Activated naive CD4-positive, alpha-beta T cell treated with anti-CD3 and anti-CD28 coated beads, Interleukin-2, amount 50 U/mL, for 16 hours (primary cell): Measurements from ENCODE around the gene DCST1.
A peak's percentile ranks its signal among the peaks of the same experiment; 100 is the strongest.

Experiments
- DNase-seq: peaks from one replicate; pipeline ENCODE4 v3.0.0-alpha.2; 2020

DCST1 gene

DNA sequence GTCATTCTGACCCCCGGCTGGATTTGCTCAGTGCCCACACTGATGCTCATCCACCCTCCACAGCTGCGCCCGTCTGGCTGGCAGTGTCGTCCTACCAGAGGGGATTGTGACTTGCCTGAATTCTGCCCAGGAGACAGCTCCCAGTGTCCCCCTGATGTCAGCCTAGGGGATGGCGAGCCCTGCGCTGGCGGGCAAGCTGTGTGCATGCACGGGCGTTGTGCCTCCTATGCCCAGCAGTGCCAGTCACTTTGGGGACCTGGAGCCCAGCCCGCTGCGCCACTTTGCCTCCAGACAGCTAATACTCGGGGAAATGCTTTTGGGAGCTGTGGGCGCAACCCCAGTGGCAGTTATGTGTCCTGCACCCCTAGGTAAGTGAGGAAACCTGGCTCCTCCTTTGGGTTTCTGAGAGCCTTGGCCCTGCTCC is 24.2 kb downstream of the DCST1 start:
- DNase-seq = no peak

DNA sequence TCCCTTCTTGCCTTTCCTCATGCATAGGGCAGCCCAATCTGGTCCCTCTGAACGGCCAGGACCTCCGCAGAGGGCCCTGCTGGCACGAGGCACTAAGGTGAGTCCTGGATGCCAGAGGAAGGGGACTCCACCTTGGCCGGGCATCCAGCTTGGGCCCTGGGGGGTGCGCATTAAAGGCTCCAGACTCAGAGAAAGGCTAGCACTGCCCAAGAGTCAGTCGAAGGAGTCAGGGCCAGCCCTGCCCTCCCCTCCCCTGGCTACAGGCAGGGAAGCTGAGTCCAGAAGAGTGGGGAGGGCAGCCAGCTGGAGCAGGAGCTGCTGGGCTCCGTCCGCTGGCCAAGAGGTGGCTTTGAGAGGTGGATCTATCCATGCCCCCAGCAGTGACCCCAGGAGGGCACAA is 27.1 kb downstream of the DCST1 start:
- DNase-seq = no peak

DNA sequence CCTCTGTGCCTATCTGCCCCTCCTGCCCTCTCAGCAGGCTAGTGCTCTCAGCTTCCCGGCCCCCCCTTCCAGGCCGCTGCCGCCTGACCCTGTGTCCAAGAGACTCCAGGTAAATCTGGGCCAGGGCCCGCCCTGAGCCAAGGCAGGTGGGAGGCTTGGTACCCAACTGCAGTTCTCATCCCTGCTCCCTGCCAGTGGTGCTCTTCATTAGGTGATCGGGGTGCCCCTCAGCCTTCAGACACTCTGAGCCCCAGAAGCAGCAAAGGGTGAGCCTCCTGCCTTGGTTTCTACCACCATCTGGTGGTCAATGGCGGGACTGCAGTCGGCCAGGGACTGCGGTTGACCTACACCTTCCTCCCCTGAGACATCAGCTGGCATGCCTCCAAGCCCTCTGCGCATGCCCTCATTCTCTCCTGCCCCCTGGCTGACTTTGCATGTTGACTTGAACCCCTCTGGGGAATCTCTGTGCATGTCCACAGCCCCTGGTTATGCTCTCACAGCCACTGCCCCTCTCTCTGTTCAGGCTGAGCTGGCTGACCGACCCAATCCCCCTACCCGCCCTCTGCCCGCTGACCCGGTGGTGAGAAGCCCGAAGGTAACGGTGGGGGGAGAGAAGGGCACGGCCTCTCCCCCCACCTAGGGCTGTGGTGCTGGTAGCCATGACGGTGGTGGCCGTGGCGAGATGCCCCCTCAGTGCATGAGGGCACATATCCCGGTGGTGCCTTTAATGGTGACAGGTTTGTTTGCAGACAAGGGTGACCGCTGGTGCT is 27.9 kb downstream of the DCST1 start:
- peak; percentile 93 for DNase-seq

DNA sequence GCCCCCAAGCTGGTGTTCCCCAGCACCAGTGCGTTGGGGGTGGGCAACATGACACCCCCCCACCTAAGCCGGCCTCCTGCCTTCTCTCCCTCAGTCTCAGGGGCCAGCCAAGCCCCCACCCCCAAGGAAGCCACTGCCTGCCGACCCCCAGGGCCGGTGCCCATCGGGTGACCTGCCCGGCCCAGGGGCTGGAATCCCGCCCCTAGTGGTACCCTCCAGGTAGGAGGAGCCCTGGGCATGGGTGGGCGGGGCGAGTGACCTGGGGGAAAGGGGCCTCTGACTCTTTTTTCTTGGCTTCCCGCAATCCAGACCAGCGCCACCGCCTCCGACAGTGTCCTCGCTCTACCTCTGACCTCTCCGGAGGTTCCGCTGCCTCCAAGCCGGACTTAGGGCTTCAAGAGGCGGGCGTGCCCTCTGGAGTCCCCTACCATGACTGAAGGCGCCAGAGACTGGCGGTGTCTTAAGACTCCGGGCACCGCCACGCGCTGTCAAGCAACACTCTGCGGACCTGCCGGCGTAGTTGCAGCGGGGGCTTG is 28.6 kb downstream of the DCST1 start:
- no peak for DNase-seq

- DNase-seq = peak; percentile 81
Measured at GRCh38 chr1:155062702-155063411, 29.2 kb downstream of the DCST1 start.

DNA sequence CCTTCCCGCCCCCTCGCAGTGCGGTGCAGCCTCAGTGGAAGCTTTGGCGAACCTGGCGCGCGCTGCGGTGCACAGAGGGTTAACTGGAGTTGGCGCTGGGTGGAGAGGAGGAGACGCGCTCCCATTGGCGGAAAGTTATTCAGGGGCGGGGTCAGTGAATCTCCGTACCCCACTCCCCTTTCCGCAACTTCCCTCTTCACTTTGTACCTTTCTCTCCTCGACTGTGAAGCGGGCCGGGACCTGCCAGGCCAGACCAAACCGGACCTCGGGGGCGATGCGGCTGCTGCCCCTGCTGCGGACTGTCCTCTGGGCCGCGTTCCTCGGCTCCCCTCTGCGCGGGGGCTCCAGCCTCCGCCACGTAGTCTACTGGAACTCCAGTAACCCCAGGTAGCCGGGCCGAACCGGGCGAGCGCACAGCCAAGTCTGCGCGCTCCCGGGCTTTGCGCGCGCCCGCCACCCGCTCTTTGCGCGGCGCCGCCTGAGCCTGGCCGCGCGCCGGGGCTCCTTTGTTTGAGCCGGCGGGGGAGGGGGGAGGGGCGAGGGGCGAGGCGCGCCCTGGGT is 30.0 kb downstream of the DCST1 start, which contains the start of gene EFNA4:
Gene EFNA4, plus strand, starts transcription at position 191 of the 561 bp plus-strand sequence. Its CDS starts 84 bp downstream, at position 275.
- DNase-seq = peak; percentile 87

- DNase-seq = no peak
Measured at GRCh38 chr1:155064111-155064831, 30.6 kb downstream of the DCST1 start.

DNA sequence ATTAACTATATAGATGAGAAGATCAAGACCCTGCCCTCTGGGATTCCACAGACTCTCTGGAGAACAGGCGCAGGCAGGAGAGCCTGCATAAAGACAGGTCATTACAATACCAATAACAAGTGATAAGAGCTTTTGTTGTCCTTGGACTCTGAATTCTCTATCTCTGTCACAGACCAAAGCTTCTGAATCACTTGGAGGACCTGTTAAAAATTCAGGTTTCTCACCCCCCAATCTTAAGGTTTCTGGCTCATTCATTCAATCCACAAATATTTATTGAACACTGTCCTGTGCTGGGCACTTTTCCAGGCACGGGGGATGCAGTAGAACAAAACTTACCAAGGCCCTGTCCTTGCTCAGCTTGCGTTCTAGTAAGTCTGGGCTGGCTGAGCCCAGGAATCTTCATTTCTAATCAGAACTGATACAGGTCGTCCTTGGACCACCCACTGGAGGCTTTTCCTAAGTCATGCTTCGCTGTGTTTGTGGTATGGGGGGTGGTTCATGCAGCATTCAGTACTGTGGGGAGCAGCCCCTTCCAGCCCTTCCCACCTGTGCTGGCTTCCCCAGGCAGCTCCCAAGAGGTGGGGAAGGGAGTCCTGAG is 31.3 kb downstream of the DCST1 start:
- DNase-seq = no peak

- no peak for DNase-seq
Measured at GRCh38 chr1:155066777-155067176, 33.2 kb downstream of the DCST1 start.

DNA sequence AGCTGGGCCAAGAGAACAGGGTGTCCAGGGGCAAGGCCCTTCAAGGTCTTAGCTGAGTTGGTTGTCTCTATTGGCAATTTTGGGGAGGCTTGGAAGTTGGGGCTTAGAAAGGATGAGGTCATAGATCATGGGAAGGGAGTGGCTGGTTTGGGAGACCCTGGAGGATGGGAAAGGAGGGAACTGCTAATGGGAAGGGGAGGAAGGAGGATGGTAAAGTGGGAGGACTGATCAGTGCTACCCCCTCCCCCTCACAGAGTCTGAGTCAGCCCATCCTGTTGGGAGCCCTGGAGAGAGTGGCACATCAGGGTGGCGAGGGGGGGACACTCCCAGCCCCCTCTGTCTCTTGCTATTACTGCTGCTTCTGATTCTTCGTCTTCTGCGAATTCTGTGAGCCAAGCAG is 35.0 kb downstream of the DCST1 start:
- DNase-seq = no peak

DNA sequence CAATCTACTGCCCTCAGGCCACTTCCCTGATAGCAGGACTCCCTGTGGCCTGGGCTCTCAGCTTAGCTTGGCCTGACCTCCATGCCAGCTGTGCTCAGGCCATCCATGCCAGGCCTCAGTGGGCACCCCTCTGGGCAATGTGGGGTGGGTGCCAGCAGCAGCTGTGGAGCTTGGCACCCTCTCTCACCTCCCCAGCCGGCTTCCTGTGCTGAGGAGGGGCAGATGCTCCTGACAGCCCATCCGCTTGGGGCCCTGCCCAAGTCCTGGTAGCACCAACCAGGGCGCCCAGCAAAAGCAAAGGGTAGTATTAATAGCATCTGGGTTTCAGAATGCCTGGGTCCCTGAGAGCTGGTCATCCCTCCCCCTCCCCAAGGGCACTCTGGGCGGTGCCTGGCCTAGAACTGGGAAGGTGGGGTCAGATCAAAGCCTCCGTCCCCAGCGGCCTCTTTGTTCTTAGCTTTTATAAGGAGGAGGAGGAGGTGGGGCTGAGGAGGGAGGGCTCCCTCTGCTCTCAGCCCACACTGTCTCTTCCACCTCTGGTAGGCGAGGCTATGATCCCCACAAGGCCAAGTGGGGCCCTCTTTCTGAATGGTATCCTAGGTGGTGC is 36.0 kb downstream of the DCST1 start:
- no peak for DNase-seq

DNA sequence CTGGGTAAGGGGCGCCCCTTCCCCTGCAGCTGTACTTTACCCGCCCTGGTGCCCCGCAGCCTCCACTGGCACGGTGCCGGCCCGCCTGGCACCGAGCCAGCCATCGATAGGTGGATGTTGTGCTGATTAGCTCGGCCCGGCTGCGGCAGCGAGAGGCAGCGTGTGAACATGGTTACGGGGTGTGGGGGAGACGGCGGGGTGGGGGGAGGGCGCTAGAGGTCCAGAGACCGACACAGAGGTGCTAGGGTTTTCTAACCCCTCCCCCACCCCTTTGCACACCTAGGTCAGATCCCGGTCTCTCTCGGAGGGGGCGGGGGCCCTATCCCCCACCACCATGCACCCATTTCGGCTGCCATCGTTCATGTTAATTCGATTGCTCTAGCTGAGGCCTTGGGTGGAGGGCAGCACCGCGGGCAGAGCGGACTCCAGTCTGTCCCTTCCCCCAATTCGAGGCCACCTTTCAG is 36.6 kb downstream of the DCST1 start:
- DNase-seq = no peak

DNA sequence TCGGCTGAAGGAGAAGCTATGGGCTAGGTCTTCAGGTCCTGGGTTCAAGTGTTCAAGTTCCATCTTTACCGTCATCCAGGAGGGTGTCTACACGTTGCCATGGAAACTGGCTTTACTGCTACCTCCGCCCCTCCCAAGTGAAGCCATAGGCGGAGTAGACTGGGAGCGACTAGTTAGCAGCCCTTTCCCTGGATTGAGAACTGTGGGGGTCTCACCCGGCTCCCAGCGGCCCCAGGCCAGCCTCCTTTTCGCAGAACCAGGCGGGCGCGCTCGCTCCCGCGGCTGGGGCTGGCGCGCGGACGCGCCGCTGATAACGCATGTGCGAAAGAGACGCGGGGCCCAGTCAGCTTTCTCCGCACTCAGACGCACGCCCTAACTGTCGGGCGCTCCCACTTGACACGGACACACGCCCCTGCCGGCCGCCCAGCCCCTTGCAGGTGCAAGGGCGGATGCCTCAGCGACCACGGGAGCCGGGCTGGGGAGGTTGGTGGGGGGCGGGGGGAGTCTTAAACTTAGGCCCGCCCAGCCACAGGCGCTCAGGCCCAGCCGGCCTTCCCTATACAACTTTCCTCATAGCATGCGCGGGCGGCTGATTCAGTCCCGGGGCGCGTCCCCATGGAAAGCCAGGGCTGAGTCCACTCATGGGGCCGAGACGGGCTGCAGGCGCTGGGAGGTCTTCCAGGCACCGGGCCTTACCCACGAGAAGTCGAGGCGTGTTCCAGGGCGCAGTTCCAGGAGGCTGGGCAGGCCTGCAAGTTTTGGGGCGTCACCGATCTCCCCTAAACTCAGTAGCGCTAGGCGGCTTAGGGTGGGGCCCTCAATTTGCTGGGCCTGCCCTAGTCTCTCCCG is 37.3 kb downstream of the DCST1 start:
- peak; percentile 85 for DNase-seq

GRCh38 chr1:155071701-155072100 is 38.1 kb downstream of the DCST1 start:
- no peak for DNase-seq

- DNase-seq = no peak
Measured at GRCh38 chr1:155072531-155073289, 39.1 kb downstream of the DCST1 start.

DNA sequence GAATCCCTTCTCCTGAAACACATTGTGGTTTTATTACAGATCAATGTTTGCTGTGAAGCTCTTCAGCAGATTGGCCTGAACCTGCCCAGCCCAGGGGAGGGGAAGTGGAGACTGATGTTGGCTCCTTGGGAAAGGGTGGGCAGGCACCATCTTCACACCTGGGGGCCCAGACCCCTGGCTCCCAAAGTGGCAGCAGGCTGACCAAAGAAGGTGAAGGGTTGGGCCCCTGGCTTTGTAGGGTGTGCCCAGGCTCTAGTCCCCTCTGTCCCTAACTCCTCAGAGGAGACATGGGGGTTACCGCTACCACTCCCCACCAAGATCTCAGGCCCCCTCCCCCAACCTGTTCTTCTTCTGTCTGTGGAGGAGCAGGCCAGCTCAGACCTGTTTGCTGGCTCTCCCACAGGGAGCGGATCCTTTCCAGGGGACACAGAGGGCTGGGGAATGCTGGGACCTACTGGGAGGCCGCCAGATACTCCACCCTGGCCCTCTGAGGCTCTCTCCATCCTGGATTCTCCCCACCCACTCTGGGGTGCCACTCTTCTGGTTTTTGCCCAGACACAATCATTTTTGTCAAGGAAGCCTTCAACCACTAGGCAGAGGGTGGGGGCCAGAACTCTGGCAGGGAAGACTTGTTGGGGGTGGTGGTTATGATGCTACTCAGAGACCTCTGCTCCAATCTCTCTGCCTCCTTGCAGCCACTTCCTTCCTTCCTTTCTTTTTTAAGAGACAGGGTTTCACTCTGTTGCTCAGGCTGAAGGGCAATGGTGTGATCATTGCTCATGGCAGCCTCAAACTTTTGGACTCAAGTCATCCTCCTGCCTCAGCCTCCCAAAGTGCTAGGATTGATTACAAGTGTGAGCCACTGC is 40.0 kb downstream of the DCST1 start:
- DNase-seq = no peak

GRCh38 chr1:155075535-155075934 is 41.9 kb downstream of the DCST1 start:
- no peak for DNase-seq

DNA sequence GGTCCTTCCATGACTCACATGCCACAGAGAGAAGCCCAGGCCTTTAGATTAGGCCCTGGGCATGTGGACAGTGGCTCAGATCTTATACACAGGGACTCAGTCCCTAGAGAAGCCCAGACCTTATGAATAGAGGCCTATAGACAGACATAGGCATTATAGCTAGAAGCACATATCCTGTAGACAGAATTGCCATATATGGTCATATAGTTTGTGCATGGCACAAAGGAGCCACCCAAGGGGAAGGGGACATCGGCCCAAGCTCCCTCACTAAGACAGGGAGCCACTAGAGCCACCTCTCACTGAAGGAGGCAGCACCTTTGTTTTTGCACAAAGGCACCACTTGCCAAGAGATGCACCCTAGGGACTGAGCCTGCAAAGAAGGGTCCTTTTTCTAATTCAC is 42.7 kb downstream of the DCST1 start:
- no peak for DNase-seq

- no peak for DNase-seq
Measured at GRCh38 chr1:155077346-155077745, 43.7 kb downstream of the DCST1 start.
